IMR-90 (cell line): Measurements from ENCODE around the gene PAX3. TPM values are rescaled to one million over a fixed set of nuclear protein-coding genes. Genes with fewer than 3 reads are reported as not detected.
A peak's percentile ranks its signal among the peaks of the same experiment; 100 is the strongest.

ENCODE experiments used
- ATAC-seq: fragments of 200-7000 bp; cut with Tn5 transposase; 2 replicates; pipeline ENCODE4 v1.9.1; 2020; ENCODE audit warnings: low read depth, mild to moderate bottlenecking, moderate library complexity
- BruUV-seq: library from RNA; stranded (reverse); fragments of 400-500 nt; replicated peaks from 2 replicates; lab custom pipeline; 2021; lab: Mats Ljungman, UMichigan
- CTCF ChIA-PET: fragments of 300-600 bp; formaldehyde crosslinking; extraction: SDS; loops from one replicate; lab custom pipeline; 2021; ENCODE audit warnings: antibody characterized with exemption; lab: Yijun Ruan, JAX
- POLR2A ChIA-PET: fragments of 300-600 bp; sonication (Branson Sonifier 250); formaldehyde crosslinking; loops from one replicate; lab custom pipeline; 2022; ENCODE audit warnings: antibody characterized with exemption; ENCODE audit not compliant: unreplicated experiment; lab: Charles Lee
- DNase-seq: peaks from one replicate; pipeline ENCODE4 v3.0.0; 2013
- H2AFZ ChIP-seq: replicated peaks from 2 replicates; pipeline ENCODE3; 2013; ENCODE audit warnings: low read length, mild to moderate bottlenecking; ENCODE audit not compliant: poor library complexity
- H2AK5ac ChIP-seq: 2 replicates; pipeline ENCODE4 v1.6.1; 2013; ENCODE audit warnings: low read depth, low read length, inconsistent platforms
- H2AK9ac ChIP-seq: replicated peaks from 2 replicates; pipeline ENCODE3; 2013; ENCODE audit warnings: mild to moderate bottlenecking, low read depth, low read length, moderate library complexity; ENCODE audit not compliant: poor library complexity
- H2BK120ac ChIP-seq: 2 replicates; pipeline ENCODE4 v1.6.1; 2013; ENCODE audit warnings: low read depth, low read length, inconsistent platforms
- H2BK15ac ChIP-seq: 3 replicates; pipeline ENCODE4 v1.6.1; 2013; ENCODE audit warnings: low read depth, low read length, inconsistent platforms
- H2BK20ac ChIP-seq: 2 replicates; pipeline ENCODE4 v1.6.1; 2013; ENCODE audit warnings: low read depth, mild to moderate bottlenecking, inconsistent platforms, low read length, moderate library complexity
- H2BK5ac ChIP-seq: 2 replicates; pipeline ENCODE4 v1.6.1; 2013; ENCODE audit warnings: mild to moderate bottlenecking, low read depth, low read length, inconsistent platforms; ENCODE audit not compliant: poor library complexity, severe bottlenecking
- H3K14ac ChIP-seq: replicated peaks from 2 replicates; pipeline ENCODE4 v1.6.1; 2013; ENCODE audit warnings: low read depth, low read length, inconsistent platforms
- H3K18ac ChIP-seq: 2 replicates; pipeline ENCODE4 v1.6.1; 2013; ENCODE audit warnings: low read depth, low read length, control low read depth
- H3K23ac ChIP-seq: 2 replicates; pipeline ENCODE4 v1.6.1; 2013; ENCODE audit warnings: low read depth, low read length, inconsistent platforms
- H3K27ac ChIP-seq: 2 replicates; pipeline ENCODE4 v1.5.1; 2013; ENCODE audit warnings: mild to moderate bottlenecking, control low read depth, low read length; ENCODE audit not compliant: insufficient read depth
- H3K27me3 ChIP-seq: 2 replicates; pipeline ENCODE4 v1.6.1; 2013; ENCODE audit warnings: low read length; ENCODE audit not compliant: control insufficient read depth, insufficient read depth
- H3K36me3 ChIP-seq: 2 replicates; pipeline ENCODE4 v1.6.1; 2013; ENCODE audit warnings: low read length, mixed read lengths; ENCODE audit not compliant: control insufficient read depth, insufficient read depth
- H3K4ac ChIP-seq: 2 replicates; pipeline ENCODE4 v1.6.1; 2013; ENCODE audit warnings: low read depth, low read length, inconsistent platforms
- H3K4me1 ChIP-seq: 2 replicates; pipeline ENCODE4 v1.6.1; 2013; ENCODE audit warnings: low read length, mixed read lengths; ENCODE audit not compliant: control insufficient read depth, insufficient read depth
- H3K4me2 ChIP-seq: 2 replicates; pipeline ENCODE4 v1.6.1; 2013; ENCODE audit warnings: low read depth, mild to moderate bottlenecking, control low read depth, low read length, moderate library complexity
- H3K4me3 ChIP-seq: 2 replicates; pipeline ENCODE4 v1.5.1; 2013; ENCODE audit warnings: low read depth, mild to moderate bottlenecking, control low read depth, low read length, moderate library complexity; ENCODE audit not compliant: insufficient read depth
- H3K56ac ChIP-seq: 2 replicates; pipeline ENCODE4 v1.6.1; 2013; ENCODE audit warnings: low read length, inconsistent platforms; ENCODE audit not compliant: insufficient read depth; ENCODE audit errors: extremely low read depth
- H3K79me1 ChIP-seq, 2 experiments: 2 replicates each; pipeline ENCODE4 v1.6.1; 2013; ENCODE audit warnings: low read length in 2 of 2, inconsistent platforms in 1 of 2, low read depth in 1 of 2
- H3K9ac ChIP-seq: 2 replicates; pipeline ENCODE4 v1.6.1; 2013; ENCODE audit warnings: low read depth, low read length, control low read depth
- H3K9me1 ChIP-seq: 2 replicates; pipeline ENCODE4 v1.6.1; 2013; ENCODE audit warnings: low read length, inconsistent platforms; ENCODE audit not compliant: insufficient read depth
- H3K9me3 ChIP-seq: 2 replicates; pipeline ENCODE4 v1.6.1; 2013; ENCODE audit warnings: low read length; ENCODE audit not compliant: control insufficient read depth, insufficient read depth
- H4K20me1 ChIP-seq: 2 replicates; pipeline ENCODE4 v1.6.1; 2013; ENCODE audit warnings: low read length, inconsistent platforms; ENCODE audit not compliant: insufficient read depth
- H4K5ac ChIP-seq: 2 replicates; pipeline ENCODE4 v1.6.1; 2013; ENCODE audit warnings: mild to moderate bottlenecking, low read depth, low read length, control low read depth
- H4K8ac ChIP-seq, 2 experiments: 2 replicates each; pipeline ENCODE4 v1.6.1; 2013; ENCODE audit warnings: low read depth in 2 of 2, low read length in 2 of 2, control low read depth in 1 of 2, inconsistent platforms in 1 of 2
- H4K91ac ChIP-seq: 2 replicates; pipeline ENCODE4 v1.6.1; 2013; ENCODE audit warnings: low read depth, low read length, inconsistent platforms; ENCODE audit not compliant: insufficient read depth
- BHLHE40 ChIP-seq: fragments of 150-350 bp; IDR thresholded peaks from 2 replicates; pipeline ENCODE4 v1.6.1; 2016; ENCODE audit warnings: mild to moderate bottlenecking, low read depth, low read length
- CHD1 ChIP-seq: IDR thresholded peaks from 2 replicates; pipeline ENCODE4 v1.6.1; 2012; ENCODE audit warnings: low read depth, low read length, improper control_type of control experiment
- CTCF ChIP-seq: conservative IDR thresholded peaks from 2 replicates; pipeline ENCODE4 v1.5.1; 2012; ENCODE audit warnings: mild to moderate bottlenecking, low read depth, low read length, improper control_type of control experiment
- ELK1 ChIP-seq: fragments of 150-350 bp; IDR thresholded peaks from 2 replicates; pipeline ENCODE4 v1.6.1; 2016; ENCODE audit warnings: low read depth, mild to moderate bottlenecking, low read length, moderate library complexity, borderline replicate concordance
- FOS ChIP-seq: fragments of 150-350 bp; IDR thresholded peaks from 2 replicates; pipeline ENCODE4 v1.6.1; 2016; ENCODE audit warnings: low read depth, low read length
- MAFK ChIP-seq: IDR thresholded peaks from 2 replicates; pipeline ENCODE4 v1.6.1; 2012; ENCODE audit warnings: low read depth, low read length, improper control_type of control experiment
- MAZ ChIP-seq: IDR thresholded peaks from 2 replicates; pipeline ENCODE4 v1.6.1; 2012; ENCODE audit warnings: low read depth, mild to moderate bottlenecking, low read length, improper control_type of control experiment, moderate library complexity, borderline replicate concordance
- MXI1 ChIP-seq: IDR thresholded peaks from 2 replicates; pipeline ENCODE4 v1.6.1; 2012; ENCODE audit warnings: low read depth, mild to moderate bottlenecking, low read length, moderate library complexity, borderline replicate concordance
- NFE2L2 ChIP-seq: fragments of 150-350 bp; IDR thresholded peaks from 2 replicates; pipeline ENCODE4 v1.6.1; 2016; ENCODE audit warnings: low read depth, mild to moderate bottlenecking, low read length
- POLR2A ChIP-seq: IDR thresholded peaks from 2 replicates; pipeline ENCODE4 v1.6.1; 2012; ENCODE audit warnings: mild to moderate bottlenecking, low read depth, low read length
- RAD21 ChIP-seq: IDR thresholded peaks from 2 replicates; pipeline ENCODE4 v1.6.1; 2012; ENCODE audit warnings: low read length, improper control_type of control experiment
- RCOR1 ChIP-seq: IDR thresholded peaks from 2 replicates; pipeline ENCODE4 v1.6.1; 2012; ENCODE audit warnings: mild to moderate bottlenecking, low read length, improper control_type of control experiment; ENCODE audit not compliant: insufficient replicate concordance
- RFX5 ChIP-seq: IDR thresholded peaks from 2 replicates; pipeline ENCODE4 v1.8.0; 2012; ENCODE audit warnings: low read depth, mild to moderate bottlenecking, low read length, moderate library complexity
- SMC3 ChIP-seq: fragments of 150-350 bp; IDR thresholded peaks from 2 replicates; pipeline ENCODE4 v1.6.1; 2016; ENCODE audit warnings: low read depth, mild to moderate bottlenecking, antibody characterized with exemption, low read length, moderate library complexity
- USF2 ChIP-seq: fragments of 150-350 bp; IDR thresholded peaks from 2 replicates; pipeline ENCODE4 v1.6.1; 2017; ENCODE audit warnings: mild to moderate bottlenecking, antibody characterized with exemption, low read length, low read depth
- WGBS, 2 experiments: methylation state at CpG; one replicate each; pipeline versions ENCODE4 v1.1.5 to v1.1.7; 2013; ENCODE audit warnings: missing lambda C conversion rate in 2 of 2; ENCODE audit not compliant: insufficient read length in 1 of 2; ENCODE audit errors: extremely low coverage in 2 of 2; 5-methylcytosine and 5-hydroxymethylcytosine counted together
- dilution Hi-C: fragments of 300-500 bp; cut with HindIII; formaldehyde crosslinking; loops from one replicate; pipeline ENCODE4 v1.14.3; 2018; ENCODE audit warnings: low sequenced_read_pairs; ENCODE audit not compliant: unreplicated experiment
- in situ Hi-C: fragments of 300-500 bp; cut with MboI; formaldehyde crosslinking; loops from 3 replicates; pipeline ENCODE4 v1.14.3; 2019; ENCODE audit warnings: low sequenced_read_pairs, inconsistent platforms, mixed read lengths
- intact Hi-C: fragments of 100-400 bp; cut with micrococcal nuclease; formaldehyde crosslinking; loops from 2 replicates; pipeline ENCODE4 v1.10.0; 2022
- polyA plus RNA-seq, 3 experiments: library from polyadenylated mRNA; depleted of rRNA; stranded (reverse); fragments of >200 nt; gene quantifications; 2 replicates each; pipeline ENCODE4 v1.2.3, GENCODE V29; 2012; ENCODE audit warnings: low replicate concordance in 1 of 3
- total RNA-seq: library from RNA; depleted of rRNA; stranded (reverse); fragments of >200 nt; gene quantifications from 2 replicates; pipeline ENCODE4 v1.2.3, GENCODE V29; 2012

The PAX3 gene
- total and polyA plus RNA-seq, 2 of the 4 experiments (the other 2 are of a cell fraction) = not detected

- no peak overlapping the region for H3K14ac ChIP-seq
- H3K4me1 ChIP-seq = no peaks in the 10 kb centered on the region; the same call in 1 of the 2 replicates
- H3K36me3 ChIP-seq = no peaks in the 10 kb centered on the region
- H2BK15ac ChIP-seq = no peak overlapping the region
- peak overlapping the region; percentile 58 for H2AFZ ChIP-seq
- no peak overlapping the region for H3K9ac ChIP-seq
- peak overlapping the region; percentile 50 for H2AK9ac ChIP-seq
- no peaks in the 10 kb centered on the region for H3K79me1 ChIP-seq
- POLR2A ChIA-PET = no interaction called here
- H2AK5ac ChIP-seq = no peak overlapping the region
- peak; percentile 56 for ATAC-seq
- H3K27me3 ChIP-seq = peaks cover 49% of the 10 kb centered on the region
- BruUV-seq = no TSS peak
- no peak overlapping the region for H3K18ac ChIP-seq
- H4K8ac ChIP-seq = no peak overlapping the region
- no peak overlapping the region for H2BK120ac ChIP-seq
- H4K5ac ChIP-seq = no peak overlapping the region
- no peak overlapping the region for H2BK5ac ChIP-seq
- H3K27ac ChIP-seq = no peak overlapping the region
- H3K4me3 ChIP-seq = peak overlapping the region; percentile 17
- H3K9me1 ChIP-seq = no peaks in the 10 kb centered on the region
- no peak overlapping the region for H3K23ac ChIP-seq
- H3K4ac ChIP-seq = no peak overlapping the region
- CTCF ChIA-PET = interaction anchor here (0.6 to 1.7 kb wide), 7 partner anchors 17 to 292 kb away, joined by 3 to 8 read pairs (median 3); no protein-coding TSS in a partner anchor
- H3K9me3 ChIP-seq = no peaks in the 10 kb centered on the region
- no peak overlapping the region for H3K56ac ChIP-seq
- H4K91ac ChIP-seq = no peak overlapping the region
- DNase-seq = peak; percentile 52
- H4K20me1 ChIP-seq = no peaks in the 10 kb centered on the region
- 0% methylated on average over 25 of the region's 41 CpGs; no CpG with 5 or more reads in 1 of the 2 experiments for WGBS, 2 experiments
- intact Hi-C loops (loop anchor here (1.0 kb wide), 2 partner anchors 243 to 295 kb away; no protein-coding TSS in a partner anchor), in situ Hi-C loops (no loop called here), dilution Hi-C loops (no loop called here)
- peak overlapping the region; percentile 67 for H3K4me2 ChIP-seq
- no peak overlapping the region for H2BK20ac ChIP-seq
- TF ChIP-seq MAFK (no peak), MXI1 (no peak), CHD1 (no peak), RFX5 (no peak), NFE2L2 (no peak), BHLHE40 (no peak), POLR2A (no peak), USF2 (no peak), RAD21 (peak; percentile 49), FOS (no peak), MAZ (no peak), CTCF (peak; percentile 49), SMC3 (0 out of 2 replicates have a peak, but pooled peaks have one; percentile 13), RCOR1 (no peak), ELK1 (no peak)
Measured at GRCh38 chr2:222318026-222318711, 19.4 kb upstream of the PAX3 start.
